Cortex of kidney (tissue), 1 donor: ENCODE measurements around the gene FHL1.
"Not testable (repeated sequence)": the region's sequence is repeated elsewhere in the genome, so short reads cannot be mapped to it uniquely, and the experiment has no call there.

Experiments used
- DNase-seq: peaks from one replicate; lab custom pipeline; 2025; lab: John Stamatoyannopoulos, UW

The FHL1 gene

DNA sequence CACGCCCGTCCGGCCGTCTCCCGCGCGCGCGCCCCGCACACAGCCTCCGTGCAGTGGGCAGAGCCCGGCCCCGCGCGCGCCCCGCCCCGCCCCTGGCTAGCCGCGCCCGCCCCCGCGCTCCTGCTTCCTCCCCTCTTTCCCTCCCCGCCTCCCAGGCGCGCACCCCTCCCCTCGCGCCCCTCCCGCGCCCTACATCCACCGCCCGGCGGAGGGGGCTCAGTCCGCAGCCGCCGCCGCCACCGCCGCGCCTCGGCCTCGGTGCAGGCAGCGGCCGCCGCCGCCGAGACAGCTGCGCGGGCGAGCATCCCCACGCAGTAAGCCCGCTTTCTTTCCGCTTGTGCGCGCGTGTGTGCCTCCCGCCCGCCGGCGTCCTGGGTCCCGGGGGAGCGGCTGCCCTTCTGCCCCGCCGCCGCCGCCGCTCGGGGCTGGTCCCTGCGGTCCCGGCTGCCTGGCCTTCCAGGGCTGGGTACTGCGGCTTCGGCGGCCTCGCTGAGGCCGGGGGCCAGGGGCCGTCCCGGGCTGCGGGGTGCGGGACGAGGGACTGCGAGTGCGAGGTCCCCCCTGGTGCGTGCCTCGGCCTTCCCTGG, at the start of gene FHL1:
Gene FHL1 (plus strand): TSS at position 219 of the 587 bp plus-strand sequence.
- no peak for DNase-seq

GRCh38 chrX:136097871-136098805, 49.2 kb upstream of the FHL1 start:
- DNase-seq: no peak

- no peak for DNase-seq
Observed at GRCh38 chrX:136104936-136105335, 42.4 kb upstream of the FHL1 start.

GRCh38 chrX:136106920-136107528, 40.3 kb upstream of the FHL1 start:
- no peak for DNase-seq

DNA sequence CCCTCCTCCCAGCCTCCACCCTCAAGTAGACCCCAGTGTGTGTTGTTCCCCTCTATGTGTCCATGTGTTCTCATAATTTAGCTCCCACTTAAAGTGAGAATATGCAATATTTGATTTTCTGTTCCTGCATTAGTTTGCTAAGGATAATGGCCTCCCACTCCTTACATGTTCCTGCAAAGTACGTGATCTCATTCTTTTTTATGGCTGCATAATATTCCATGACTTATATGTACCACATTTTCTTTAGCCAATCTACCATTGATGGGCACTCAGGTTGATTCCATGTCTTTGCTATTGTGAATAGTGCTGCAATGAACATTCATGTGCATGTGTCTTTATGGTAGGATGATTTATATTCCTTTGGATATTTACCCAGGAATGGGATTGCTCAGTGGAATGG, 38.4 kb upstream of the FHL1 start:
- not testable (repeated sequence) for DNase-seq

DNA sequence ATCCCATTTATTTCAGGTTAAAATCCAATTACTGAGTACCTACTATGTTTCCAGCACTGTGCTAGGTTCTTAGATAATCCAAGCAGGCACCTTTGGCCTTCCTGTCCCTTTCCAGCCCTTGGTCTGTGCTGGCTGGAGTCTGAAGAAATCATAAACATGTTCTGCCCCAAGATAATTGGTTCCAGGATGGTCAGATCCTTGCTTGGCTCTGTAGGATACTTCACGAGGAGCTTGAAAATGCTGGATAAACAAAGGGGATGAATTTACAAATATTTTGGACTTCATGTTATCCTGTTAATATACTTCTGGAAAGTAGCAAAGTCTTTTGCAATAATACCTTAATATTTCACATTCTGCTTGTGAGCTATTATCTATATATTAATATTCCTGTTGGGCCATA, 35.0 kb upstream of the FHL1 start:
- DNase-seq: no peak

GRCh38 chrX:136112778-136113177, 34.6 kb upstream of the FHL1 start:
- DNase-seq: no peak

DNA sequence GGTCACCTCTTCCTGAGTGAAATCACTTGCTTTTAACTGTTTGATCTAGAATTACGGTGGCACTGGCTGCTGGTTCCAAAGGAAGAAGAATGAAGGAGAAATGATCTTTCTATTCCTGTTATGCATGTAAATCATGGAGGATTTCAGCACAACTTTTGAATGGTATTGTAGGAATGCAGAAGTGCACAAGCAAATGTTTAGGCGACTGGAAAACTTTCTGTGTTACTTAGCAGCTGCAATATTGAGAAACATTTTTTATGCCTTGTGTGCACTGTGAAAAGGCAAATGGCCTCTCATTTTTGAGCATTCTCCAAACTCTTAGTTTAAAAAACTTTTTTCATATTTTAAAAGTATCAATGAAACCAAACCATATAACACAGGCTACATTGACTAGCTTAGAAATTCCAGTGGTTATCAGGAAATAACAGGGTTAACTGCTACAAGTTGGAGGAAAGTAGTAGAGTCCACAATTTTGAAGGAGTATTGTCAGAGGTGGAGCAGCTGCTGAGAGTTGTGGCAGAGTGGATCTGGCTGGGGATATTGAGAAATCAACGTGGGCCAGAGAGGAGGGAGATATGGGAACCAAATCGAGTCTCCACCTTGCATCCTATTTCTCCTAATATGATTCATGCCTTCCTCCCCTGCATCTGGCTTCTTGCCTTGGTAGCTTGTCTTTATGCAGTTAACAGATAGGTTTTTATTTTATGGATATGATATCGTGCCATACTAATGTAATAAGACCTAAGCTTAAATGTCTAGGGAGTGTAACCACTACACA, 32.0 kb upstream of the FHL1 start:
- DNase-seq: no peak

- no peak for DNase-seq
Observed at GRCh38 chrX:136115904-136116297, 31.4 kb upstream of the FHL1 start.

DNA sequence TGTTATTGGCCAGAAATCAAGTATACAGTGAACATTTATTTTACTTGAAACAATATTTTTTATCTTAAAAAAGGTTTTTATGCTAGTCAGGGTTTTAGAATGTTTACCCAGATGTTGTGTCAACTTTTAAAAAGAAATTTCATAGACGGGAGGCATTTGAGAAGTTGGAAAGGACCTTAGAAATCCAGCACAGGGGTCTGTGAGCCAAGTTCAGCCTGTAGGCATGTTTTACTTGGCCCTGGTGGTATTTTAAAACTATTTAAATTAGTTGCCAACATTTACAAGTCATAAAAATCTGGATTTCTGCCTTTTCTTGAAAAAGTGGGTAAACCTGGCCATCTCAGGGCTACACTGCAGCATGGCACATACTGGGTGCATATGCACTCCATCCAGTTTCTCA, 25.5 kb upstream of the FHL1 start:
- no peak for DNase-seq

- DNase-seq: no peak
Observed at GRCh38 chrX:136122207-136122606, 25.1 kb upstream of the FHL1 start.

- DNase-seq: no peak
Observed at GRCh38 chrX:136125106-136125505, 22.2 kb upstream of the FHL1 start.

DNA sequence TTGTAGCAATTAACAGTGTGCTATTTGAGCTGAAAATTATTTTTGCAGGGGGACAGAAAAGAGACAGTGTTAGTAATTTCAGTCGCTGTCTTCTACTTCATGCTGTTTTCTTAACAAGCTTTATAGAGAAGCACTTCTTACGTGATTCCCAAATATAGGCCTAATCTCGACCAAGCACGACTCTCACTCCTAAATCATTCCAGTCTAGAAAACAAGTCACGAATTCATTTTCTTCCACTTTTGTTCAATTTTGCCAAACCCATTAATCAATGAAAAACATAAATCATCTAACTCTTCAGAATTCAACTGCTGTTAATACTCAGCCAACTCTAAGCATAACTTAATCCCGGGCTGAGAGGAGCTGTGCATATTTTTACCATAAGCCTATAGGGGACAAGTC, 21.0 kb upstream of the FHL1 start:
- no peak for DNase-seq

GRCh38 chrX:136126872-136127406, 20.4 kb upstream of the FHL1 start:
- DNase-seq: no peak

- no peak for DNase-seq
Observed at GRCh38 chrX:136128743-136129142, 18.6 kb upstream of the FHL1 start.

- no peak for DNase-seq
Observed at GRCh38 chrX:136130931-136131833, 16.2 kb upstream of the FHL1 start.

DNA sequence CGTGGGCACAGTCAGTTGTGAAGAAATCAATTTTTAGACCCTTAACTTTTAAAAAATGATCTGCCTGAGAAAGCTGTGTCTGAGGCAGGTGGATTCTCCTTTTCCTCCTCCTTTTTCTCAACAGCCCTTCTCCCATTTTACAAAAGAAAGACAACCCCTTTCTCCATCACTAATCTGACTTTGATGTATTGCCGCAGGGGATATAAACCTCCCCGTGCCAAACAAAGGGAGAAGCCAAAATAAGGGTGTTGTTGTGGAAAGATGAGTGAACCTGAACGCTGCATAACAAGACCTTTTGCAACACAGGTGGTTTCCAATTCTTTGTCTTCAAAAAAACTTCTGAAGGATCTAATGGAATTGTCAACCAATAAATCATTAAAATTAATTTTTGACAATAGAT, 8.4 kb upstream of the FHL1 start:
- DNase-seq: no peak

- no peak for DNase-seq
Observed at GRCh38 chrX:136141569-136141968, 5.8 kb upstream of the FHL1 start.

GRCh38 chrX:136142592-136142991, 4.7 kb upstream of the FHL1 start:
- DNase-seq: no peak

DNA sequence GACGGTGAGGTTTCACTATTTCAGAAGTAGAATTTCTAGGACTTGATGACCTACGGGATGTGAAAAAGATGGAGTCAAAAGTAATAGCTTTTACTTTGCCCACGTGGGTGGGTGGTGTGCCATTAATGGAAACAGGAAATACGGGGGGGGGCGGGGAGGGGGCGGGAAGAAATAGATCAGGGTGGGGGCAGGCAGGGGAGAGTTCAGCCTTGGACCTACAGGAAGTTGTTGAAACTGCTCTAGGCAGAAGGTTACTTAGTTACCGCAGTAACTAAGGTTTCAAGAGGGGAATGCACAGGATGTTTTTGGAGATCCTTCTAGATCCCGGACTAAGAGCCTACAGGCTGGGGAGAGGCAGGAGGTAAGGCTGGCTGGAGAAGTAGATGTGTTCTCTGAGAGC, 3.6 kb upstream of the FHL1 start:
- DNase-seq: no peak
